ENCODE measurements around the gene SLC13A5.

Gene SLC13A5

DNA sequence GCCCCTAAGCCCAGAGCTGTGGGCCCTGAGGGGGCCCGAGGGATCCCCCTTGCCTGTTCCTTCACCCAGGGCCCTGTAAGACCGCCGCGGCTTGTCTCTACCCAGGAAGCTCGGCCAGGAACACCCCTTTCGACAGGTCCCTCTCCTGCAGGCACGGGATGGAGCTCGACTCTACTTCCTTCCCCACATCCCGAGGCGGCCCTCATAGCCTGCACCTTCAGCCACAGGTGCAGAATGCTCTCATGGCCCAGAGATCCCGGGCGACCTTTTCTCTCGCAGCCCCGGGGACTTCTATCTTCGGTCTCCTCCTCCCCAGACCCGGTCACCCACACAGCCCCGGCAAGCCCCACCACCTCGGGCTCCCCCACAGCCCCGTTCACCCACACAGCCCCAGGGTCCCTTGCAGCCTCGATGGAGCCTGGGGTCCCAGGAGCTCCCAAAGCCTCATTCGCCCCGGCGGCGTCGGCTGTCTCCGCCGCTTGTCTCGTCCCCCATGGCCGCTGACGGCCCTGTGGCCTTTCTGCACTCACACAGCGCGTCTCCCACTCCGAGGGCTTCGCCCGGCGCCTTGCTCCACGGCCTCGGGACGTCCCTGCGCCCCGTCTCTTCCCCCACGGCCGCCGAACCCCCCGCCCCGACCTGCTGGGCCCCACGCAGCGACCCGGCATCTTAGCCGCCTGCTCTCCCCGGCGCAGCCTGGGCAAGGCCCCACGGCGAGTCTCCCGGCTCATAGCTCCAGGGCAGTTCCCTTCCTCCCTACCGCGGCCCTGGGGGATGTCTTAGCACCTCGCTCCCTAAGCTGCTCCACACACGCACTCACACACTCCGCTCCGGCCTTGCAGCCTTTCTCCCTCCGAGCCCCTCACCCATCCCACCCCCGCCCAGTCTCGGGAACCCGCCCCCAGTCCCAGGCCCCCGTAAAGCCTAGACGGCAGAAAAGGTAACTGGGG, 73.3 kb downstream of the SLC13A5 start:
- no peak for DNase-seq (ENCODE audit: low read depth in 1 of 2, low spot score in 1 of 2)

DNA sequence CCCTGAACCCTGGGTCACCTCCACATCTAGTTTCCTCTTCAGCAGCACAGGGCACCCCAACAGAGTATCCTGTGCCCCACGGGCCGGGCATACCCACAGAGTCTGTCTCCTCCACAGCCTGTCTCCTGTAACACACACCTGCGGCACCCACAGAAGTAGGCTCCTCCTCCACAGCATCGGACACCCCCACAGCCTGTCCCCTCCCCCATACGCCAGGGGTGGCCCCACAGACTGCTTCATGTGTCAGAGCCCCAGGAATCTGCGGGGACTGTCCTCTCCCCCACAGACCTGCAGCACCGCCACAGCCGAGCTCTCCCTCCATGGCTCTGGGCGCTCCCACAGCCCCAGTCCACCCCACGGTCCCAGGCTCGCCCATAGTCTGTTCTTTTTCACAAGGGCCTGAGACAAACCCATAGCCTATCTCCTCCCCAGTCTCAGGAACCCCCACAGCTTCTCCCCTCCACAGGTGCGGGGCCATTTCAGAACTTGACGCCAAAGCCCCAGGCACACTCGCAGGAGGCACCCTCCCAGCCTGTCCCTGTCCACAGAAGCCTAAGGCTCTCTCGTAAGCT, 74.1 kb downstream of the SLC13A5 start:
- no peak for DNase-seq (ENCODE audit: low read depth in 1 of 2, low spot score in 1 of 2)

- DNase-seq (ENCODE audit: low read depth in 1 of 2, low spot score in 1 of 2), result no peak
These were observed 74.9 kb downstream of the SLC13A5 start for GRCh38 chr17:6638046-6638908.

GRCh38 chr17:6637458-6637840, 75.7 kb downstream of the SLC13A5 start:
- no peak for DNase-seq (ENCODE audit: low read depth in 1 of 2, low spot score in 1 of 2)

DNA sequence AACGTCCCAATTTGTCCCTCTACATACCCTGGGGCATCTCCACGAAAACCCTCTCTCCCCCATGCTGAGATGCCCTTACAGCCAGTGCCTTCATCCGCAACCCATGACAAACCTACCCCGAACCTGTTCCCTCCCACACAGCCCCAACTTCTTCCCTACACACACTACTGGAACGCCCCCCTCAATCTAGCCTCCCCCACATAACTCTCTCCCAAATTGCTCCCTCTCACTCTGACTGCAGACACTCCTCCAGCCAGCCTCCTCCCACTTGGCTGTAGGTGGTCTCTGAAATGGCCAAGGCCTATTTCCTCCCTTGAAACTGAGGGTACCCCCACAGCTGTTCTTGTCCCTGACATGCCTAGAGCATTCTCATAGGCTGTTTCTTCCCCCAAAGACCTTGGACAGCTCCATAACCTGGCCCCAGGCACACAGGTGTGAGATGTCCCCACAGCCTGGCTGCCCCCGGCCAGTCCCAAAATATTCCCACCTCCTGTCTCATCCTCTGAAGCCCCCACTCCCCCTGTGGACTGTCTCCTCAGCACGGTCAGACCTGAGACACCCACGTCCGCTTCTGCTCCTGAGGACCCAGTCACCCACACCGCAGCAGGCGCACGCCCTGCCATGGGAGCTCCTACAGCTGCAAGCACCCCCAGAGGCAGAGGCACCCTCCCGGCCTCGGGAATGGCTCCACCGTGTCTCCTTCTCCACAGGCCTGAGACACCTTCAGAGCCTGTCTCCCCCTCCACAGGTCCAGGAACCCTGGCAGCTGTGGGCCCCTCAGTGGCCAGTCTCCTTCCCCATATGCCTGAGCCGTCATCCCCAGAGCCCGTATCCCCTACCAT, 76.3 kb downstream of the SLC13A5 start:
- no peak for DNase-seq (ENCODE audit: low read depth in 1 of 2, low spot score in 1 of 2)

DNA sequence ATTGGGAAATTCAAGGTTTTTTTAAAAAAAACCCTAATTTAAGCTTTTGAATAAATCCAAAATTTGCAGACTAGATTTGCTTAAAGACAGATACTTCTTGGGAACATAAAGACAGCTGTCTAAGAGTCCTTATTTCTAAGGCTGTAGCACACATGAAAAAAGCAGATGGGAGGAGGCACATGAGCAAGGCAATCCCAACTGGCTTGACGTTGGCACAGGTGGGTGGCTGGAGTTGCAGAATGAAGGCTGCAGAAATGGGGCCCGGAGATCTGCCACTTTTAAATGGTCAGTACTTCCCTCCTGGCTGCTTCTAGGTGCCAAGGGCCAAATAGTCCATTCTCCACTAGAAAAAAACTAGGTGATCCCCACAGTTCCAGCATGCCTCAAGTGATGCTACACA, 77.1 kb downstream of the SLC13A5 start:
- no peak for DNase-seq (ENCODE audit: low read depth in 1 of 2, low spot score in 1 of 2)

Data from activated CD4-positive, alpha-beta T cell treated with anti-CD3 and anti-CD28 coated beads, Interleukin-2, amount 50 U/mL, for 24 hours (primary cell).